ENCODE measurements around the gene COL25A1.

DNA sequence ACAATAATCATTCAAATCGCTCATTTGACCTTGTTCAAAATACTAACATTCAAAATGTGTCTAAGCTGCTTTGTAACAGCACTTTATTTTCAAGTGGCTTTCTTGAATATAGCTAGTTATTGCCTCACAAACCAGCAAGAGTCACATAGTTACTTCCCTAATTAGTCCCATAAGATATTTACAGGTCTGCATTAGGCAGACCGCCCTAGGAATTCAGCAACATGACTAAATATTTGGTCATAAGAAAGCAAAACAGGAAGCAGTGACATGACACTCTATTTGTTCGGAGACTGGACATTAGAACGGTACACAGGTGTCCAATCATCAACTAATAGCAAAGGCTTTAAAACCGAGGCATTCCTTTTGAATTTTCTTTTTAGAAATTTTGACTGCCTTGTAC is 262.0 kb downstream of the COL25A1 start:
- TF ChIP-seq, protein P1, sequence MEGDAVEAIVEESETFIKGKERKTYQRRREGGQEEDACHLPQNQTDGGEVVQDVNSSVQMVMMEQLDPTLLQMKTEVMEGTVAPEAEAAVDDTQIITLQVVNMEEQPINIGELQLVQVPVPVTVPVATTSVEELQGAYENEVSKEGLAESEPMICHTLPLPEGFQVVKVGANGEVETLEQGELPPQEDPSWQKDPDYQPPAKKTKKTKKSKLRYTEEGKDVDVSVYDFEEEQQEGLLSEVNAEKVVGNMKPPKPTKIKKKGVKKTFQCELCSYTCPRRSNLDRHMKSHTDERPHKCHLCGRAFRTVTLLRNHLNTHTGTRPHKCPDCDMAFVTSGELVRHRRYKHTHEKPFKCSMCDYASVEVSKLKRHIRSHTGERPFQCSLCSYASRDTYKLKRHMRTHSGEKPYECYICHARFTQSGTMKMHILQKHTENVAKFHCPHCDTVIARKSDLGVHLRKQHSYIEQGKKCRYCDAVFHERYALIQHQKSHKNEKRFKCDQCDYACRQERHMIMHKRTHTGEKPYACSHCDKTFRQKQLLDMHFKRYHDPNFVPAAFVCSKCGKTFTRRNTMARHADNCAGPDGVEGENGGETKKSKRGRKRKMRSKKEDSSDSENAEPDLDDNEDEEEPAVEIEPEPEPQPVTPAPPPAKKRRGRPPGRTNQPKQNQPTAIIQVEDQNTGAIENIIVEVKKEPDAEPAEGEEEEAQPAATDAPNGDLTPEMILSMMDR (conservative IDR thresholded peaks at IDR 0.05): no peak
- TF ChIP-seq ZFX (IDR thresholded peaks at IDR 0.05): no peak
